T-helper 1 cell (primary cell): ENCODE results near the gene ZNF750.

Experiments
- DNase-seq, 5 donors: peaks; one replicate each; pipeline ENCODE4 v3.0.0-alpha.2; 2012 to 2020
- total RNA-seq, 4 donors: gene quantifications; one replicate each; lab custom pipeline; 2026; lab: John Stamatoyannopoulos, UW

The ZNF750 gene
- total RNA-seq, result 0 reads per million in 4 donors

DNA sequence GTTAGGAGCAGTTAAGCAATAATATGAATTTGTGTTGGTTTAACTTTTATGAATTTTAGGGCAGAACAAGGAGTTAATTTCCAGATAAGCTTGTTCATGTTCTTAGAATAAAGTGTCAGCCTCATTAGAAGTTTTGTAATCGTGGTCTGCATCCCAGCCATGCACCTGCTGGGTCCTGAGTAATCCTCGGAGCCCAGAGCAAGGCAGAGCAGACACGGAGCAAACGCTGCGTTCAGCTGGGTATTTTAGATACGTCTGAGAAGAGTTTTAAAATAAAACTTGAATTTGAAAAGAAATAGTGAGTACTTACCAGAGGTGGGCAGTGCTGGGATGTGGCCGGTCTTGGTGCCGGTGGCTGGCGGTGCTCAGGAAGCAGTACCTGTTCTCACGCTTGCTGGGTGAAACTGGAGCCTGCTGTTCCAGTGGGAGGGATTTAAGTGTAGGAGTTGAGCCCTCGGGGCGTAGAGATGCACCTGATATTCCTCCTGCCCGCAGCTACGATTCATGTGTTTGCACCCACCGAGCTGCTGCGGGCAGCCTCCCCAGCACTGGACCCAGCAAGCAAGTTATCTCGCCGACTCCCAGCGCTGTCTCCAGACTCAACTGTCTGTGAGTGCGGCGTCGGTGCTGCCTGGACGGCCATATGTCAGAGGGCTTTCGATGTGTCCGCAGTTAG is at the start of gene ZNF750:
ZNF750 (minus strand) TSS at position 406 of the 676 bp plus-strand sequence. CDS start 7,568 bp downstream, outside the sequence.
- no peak for DNase-seq

DNA sequence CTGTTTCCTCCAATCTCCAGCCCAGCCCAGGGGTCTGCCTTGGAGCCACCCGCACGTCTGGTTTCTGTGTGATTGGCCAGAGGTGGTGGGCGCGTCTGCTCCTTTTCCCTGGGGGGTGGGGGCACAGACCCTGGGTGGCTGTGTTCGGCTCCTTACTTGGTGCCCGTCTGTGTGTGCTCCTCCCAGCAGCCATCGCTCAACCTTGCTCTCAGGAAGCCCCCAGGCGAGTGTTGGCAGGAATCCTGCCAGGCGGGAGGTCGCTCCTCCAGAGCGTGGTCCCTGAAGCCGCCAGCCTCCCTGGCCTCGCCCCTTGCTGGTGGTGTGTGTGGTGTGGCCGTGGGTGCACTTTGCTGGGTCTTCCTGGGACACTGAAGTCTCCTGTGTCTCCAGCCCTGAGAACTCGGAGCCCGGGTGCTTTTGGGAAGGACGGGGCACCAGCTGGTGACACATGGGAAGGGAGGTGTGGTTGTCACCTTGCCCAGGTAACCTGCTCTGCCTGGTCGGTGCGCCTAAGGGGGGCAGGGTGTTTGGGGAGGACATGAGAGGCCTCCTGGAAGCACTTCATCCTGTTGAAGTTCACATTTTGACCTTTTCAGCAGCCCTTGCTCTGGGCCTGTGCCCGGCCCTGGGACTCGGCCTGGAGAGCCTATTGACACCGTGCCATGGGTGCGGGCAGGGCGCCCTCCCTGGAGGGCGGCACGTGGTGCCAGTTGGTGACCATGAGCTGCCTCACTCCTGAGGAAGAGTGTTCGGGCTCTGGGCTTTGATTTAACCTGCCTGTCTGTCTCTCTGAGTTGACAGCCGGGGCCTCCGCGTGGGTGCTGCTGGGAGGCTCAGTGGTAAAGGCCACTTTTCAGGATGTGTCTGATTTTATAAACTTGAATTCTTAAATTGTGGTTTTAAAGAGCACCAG is 49.0 kb upstream of the ZNF750 start:
- no peak for DNase-seq

DNA sequence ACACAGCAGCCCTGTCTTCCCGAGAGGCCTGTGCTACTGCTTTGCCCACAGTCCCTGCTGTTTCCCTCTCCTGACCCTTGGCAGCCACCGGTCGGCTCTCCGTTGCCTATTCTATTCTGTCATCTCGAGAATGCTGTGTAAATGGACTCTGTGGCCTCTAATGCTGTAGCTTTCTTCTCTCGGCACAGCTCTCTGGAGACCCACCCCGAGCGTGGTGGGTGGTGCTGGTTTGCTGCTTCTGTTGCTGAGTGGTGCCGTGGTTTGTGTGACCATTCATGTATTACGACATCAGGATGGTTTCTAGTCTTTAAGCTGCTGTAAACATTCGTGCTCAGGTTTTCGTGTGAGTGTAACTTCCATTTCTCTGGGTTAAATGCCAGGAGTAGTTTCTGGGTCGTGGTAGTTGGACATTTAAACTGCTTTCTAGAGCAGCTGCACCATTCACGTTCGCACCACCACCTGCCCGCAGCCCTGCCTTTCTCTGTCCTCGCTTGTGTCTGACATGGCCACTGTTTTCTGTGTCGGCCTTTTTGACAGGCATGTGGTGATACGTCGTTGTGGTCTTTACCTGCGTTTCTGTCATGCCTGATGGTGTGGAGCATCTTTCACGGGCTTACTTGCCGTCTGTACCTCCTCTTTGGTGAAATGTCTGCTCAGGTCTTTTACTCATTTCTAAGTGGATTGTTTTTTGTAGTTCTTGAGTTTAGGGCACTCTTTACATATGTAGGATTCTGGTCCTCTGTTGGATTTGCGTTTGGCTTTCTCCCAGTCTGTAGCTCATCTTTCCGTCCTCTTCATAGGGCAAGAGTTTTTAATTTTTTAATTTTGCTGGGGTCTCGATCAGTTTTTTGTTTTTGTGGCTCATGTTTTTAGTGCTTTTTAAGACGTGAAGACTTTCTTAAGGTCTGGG is 47.7 kb upstream of the ZNF750 start:
- DNase-seq, result no peak

DNA sequence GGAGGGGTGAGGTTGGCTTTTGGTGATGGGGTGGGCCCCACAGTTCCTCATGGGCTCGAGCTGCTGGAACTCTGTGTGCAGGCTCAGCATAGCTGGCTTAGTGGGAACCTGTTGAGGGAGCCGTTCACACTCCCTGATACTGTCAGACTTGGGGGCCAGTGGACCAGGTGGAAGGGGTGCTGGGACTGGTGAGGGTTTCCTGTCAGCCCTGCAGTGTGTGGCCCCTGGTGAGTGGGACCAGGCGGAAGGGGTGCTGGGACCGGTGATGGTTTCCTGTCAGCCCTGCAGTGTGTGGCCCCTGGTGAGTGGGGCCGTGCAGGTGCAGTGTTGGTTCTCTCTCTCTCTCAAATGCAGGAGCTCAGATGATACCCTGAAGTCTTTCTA is 45.1 kb upstream of the ZNF750 start:
- peak in 1 of 5 donors; percentile 55 for DNase-seq

DNA sequence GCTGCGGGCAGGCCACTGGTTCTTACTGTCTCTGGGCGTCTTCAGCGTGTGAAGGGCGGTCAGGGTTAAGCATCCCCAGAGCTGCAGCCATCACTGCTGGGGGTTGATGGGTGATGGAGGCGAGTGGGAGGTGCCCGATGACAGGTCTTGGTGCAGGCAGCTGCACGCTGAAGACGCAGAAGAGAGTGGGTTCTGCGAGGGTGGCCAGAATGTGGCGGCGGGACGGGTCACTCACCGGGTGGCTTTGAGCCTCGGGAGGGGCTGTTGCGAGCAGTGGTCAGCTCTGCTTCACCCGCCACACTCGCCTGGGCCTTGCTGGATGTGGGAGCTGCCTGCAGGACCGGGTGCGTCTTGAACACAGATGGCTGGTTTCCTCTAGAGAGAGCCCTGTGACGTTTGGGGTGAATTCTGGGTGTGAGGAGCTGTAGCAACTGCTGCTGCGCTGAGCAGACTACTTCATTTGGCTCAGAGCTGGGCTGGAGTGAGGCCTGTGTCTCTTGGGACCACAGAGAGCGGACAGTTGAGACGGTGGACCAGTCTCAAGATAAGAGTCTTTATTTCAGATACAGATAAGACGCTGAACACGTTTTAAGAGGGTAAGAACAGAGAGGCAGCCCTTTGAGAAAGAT is 44.6 kb upstream of the ZNF750 start:
- DNase-seq, result no peak

DNA sequence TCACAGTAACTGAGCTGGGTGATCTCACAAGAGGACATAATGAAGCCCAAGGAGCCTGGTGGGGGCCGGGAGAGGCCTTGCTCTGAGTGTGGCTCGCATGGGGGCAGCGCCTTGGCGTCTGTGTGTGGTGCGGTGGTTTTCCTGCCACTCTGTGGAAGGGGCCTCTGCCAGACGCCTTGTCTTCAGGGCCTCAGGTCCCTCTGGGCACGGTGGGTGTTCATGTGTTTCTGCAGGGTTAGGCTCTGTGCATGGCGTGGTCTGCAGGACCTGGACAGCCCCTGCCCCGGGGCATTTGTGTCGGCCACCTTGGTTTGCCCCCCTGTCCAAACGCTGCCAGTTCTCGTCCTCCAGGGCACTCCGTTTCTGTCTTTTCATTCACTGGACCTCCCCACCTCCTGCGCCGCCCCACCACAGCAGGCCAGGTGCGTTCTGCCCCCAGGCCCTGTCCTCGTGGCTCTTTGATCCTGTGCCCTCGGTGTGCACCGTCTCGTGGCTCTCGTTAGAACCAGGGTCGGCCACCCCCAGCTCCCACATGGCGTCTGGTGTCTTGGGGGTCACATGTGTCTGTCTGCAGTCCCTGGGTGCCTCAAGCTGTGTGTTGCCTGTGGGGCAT is 43.7 kb upstream of the ZNF750 start:
- no peak for DNase-seq

DNA sequence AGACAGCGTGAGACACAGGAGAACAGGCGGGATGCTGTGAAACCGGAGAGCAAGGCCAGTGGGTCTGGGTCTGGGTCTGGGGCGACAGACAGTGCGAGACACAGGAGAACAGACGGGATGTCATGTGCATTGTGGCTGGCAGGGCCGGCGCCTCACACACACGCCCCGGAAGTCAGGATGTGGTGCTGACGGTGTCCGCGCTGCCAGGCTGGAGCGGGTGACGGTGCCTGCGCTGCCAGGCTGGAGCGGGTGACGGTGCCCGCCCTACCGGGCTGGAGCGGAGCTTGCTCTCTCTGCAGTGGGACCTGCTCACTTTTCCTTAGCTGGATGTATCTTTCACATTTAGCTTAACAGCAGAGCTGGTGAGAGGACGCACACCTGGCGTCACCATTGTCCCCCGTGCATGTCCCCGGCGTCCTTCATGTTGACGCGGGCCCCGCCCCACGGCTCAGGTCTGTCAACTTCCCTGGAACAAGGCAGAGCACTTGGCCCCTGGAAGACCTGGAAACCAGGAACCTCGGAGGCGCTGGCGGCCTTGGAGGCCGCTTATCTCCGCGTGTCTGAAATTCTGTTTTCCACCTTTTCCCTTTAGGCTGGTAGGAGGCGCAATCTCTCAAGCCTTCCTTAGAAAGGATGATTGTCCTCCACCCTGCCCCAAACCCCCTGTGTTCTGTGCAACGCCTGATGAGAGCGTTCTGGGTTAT is 43.0 kb upstream of the ZNF750 start:
- DNase-seq, result peak; percentile 74 to 88 (median 82)

DNA sequence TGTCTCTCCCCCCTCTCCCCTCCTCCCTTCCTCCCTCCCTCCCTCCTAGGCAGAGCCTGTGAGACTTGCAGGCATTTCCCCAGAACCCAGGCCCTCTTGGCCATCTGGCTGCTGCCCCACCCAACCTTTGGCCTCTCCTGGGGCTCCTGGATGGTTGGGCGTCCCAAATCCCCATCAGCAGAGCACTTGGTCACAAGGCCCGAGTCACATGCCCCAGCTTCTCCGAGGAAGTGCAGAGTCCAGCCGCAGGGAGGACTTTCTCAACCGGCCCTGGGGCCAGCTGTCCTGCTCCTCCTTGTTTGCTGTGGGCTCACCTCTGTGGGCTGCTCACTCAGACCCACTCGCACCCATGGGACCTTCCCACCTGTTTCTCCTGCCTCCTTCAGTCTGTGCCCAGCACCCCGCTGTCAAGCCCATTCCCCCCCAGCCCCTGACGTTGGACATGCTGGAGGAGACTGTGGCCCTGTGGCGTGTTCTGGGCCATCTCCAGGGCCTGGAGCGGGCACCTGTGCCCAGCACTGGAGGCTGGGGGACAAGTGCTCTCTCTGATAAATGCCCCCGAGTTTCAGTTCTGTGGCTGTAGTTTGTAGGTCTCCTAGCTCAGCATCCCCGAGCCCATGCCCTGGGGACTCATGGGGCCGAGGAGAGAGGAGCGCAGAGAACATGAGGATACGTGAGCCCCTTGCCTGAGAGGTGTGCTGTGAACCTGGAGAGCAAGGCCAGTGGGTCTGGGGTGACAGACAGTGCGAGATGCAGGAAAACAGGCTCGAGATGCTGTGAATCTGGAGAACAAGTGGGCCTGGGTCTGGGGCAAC is 42.3 kb upstream of the ZNF750 start:
- no peak for DNase-seq

DNA sequence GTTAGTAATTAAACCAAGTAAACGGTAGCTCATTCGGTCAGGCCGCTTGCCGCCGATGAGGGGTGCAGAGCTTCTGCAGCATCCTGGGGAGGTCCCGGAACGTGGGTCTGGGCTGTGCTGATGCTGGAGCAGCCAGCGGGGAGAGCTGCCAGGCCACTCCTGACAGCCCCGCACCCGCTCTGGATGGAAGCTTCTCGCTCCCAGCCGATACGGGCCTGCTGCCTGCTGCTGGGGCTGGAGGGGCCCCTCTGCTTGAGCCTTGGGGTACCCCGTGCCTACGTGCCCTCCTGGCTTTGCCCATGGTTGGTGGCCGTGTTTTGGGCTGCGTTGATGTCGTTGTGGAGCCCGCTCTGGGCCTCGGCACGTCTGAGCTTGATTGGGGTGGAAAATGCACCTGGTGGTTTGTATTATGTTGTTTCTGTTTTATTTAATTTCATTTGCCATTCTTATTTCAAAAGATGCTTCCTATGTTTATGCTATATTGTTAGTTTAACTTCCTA is 41.6 kb upstream of the ZNF750 start:
- no peak for DNase-seq

DNA sequence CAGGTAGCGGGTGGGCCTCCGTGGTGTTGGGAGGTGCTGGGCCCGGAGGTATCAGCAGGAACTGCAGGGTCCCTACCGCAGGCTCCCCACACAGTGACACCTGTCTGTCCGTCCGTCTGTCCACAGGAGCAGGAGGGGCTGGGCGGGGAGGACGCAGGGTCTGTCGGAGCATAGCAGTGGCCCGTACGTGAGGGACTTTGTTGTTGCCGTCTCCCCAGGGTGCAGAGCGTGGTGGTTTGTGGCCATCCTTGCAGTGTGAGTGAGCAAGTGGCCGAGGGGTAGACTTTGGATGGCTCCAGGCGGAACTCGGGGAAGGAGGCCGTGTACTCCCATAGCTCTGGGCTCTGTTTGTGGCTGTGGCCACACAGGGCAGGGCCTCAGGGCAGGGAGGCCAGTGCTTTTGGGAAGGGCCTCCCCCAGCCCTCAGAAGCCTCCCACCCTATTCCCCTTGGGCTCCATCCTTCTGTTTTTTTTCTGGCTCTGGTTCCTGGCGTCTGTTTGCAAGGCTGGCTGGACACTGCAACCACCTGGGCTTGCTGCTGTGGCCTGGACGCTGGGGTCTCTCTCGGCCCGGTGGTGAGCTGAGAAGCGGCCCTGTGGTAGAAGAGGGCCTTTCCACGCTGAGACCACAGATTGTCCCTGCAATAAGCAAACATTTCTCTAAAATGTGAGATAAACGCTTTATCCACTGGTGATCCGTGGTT is 41.0 kb upstream of the ZNF750 start:
- no peak for DNase-seq

DNA sequence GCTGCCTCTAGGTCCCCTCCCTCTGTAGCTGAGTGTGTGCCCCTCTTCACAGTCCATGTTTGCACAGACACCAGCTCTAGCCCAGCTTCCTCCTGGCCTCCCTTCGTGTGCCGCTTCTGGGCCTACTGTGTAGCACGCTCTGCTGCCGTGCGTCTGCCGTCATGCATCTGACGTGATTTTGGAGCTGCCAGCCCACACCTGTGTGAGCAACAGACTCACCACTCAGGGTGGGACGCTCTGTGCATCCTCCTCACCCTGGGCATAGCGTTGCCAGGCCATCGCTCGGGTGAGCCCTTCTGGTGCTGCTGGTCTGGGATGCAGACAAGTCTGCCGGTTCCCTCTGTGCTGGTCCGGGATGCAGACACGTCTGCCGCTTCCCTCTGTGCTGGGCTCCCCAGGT is 39.4 kb upstream of the ZNF750 start:
- DNase-seq, result no peak

DNA sequence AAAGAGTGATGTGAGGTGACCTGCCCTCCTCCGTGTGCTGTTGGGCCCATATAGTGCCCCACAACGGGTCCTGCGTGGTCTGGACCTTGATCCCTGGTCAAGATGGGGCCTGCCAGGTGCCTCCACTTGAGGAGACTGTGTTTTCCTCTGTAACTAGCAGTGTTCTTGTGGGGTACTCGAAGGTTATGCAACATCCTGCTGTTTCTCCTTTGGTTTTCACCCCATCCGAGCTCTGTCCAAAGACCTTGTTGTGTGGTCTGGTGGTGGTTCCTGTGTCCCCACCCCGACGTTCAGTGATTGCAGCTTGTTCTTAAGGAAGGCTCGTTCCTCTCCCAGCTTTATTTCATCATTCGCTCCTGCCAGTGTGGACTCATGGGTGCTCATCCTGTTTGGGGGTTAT is 38.7 kb upstream of the ZNF750 start:
- DNase-seq, result no peak

DNA sequence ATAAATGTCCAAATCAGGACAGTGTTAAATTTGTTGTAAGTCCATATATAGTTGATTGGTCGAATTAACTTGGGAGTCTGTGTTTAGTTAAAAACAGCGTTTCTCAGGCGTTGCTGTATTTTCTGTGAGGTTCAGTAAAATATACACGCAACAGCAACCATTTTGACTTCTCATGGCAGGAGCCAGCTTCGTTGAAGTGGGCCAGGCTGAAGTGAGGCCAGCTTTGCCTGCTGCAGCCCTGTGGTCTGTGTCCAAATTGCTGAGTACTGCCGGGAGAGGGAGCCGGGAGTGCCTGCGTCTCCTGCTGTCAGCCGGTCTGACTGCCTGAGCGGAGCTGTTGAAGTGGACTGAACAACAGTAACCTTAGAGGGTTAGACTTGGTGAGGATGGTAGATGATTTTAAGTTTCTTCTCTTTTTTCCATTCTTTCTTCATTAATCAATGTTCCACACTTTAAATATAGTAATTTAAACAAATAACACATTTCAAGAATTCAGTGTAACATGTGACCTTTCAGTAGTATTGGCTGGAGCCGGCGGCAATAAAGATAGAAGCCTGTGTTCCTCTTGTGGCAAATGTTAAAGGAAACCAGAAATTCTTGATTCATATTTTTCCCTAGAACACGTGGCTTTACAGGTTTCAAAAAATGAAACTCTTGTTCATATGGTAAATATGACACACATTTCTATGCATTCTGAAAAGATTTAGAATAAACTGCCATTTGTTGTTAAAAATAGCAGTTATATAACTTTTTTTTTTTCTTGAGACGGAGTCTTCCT is 37.0 kb upstream of the ZNF750 start:
- no peak for DNase-seq

DNA sequence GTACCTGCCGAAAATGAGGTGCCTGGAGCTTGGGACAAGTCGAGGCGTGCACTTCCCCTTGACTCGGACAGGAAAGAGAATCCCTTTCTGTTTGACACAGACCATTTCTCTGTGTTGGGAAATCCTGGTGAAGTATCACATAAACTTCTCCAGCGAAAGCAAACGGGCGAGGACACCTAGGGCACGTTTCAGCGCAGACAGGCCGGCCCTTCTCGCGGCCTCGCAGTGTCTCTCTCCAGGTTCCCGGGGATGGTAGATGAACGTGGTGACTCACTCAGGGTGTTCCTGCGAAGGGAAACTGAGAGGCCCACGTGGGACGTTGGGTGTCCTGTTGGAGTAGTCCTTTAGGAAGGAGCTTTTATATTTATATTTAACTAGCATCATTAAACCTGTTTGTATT is 36.3 kb upstream of the ZNF750 start:
- no peak for DNase-seq

DNA sequence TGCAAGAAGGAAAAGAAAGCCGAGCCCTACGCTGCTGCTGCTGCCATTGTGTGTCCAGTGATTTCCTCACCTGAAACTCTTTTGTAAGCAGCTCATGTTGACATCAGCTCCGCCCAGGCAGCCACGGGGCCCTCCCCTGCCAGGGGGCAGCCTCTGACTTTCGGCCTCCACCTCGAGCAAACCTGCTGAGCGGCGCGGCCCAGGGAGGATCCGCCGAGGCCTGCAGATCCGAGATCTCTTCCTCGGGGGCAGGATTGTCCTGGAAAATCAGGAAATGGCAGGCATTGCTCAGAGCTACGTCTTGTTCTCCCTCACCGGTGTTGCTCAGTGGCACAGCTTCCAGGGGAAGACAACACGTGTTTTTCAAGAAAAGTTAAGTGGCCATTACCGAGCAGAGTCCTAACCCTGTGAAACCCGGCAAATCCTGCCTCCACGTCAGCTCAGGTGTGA is 35.6 kb upstream of the ZNF750 start:
- DNase-seq, result no peak

DNA sequence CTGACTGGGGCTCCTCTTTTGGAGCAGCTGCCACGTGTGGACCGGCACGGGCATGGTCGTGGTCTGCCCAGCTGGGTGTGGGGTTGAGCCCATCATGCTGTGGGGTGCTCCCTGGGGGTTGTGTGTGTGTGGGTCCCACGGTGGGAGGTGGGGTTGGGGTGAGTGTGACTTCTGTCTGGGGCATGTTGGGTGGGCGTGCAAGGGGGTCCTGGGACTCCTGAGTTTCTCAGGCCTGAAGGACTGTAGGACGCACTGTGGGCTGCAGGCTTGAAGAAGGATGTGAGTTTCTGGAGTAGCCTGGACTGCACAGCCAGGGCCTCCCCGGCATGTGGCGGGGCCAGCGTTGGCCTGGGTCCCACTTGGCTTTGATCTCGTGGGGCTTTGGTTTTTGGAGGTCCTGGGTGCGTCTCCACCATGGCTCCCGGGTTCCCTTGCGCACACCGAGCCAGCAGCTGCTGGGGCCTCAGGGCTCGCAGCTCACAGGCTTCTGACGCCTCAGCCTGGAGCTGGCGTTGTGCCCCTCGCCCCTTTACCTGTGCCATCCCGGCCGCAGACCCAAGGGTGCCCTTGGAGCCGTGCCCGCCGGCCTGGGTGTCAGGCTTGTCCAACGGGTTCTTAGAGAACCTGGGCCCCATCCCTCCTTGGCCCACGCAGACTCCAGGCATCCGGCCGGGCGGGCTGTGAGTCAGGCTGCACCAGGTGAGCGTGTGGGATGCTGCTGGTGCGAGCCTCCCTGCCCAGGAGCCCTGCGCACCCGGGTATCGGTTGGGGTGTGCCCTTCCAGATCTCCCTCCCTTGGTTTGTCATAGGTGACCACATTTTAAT is 34.4 kb upstream of the ZNF750 start:
- DNase-seq, result no peak

DNA sequence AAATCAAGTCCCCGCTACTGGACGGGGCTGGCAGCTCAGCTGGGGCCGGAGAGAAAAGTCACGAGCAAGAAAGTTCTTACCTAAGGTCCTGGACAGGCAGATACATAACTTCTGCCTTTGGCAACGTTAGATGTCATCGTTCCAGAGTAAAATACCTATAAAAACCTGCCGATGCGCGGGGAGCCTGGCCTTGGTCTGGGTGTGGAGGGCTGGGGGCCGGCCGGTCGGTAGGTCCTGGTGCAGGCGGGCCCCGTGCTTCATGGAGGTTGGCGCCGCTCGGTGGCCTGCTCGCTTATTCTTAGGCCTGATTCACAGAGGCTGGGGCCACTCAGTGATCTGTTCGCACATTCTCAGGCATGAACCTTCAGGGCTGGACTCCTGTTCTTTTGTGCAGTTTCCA is 33.7 kb upstream of the ZNF750 start:
- DNase-seq, result no peak
